ENCODE data around the gene DEFB128. TPM values are rescaled to one million over a fixed set of nuclear protein-coding genes. Genes with fewer than 3 reads are reported as not detected.

DEFB128 gene
- total RNA-seq, 1 experiment from 2014 or later: not detected

GRCh38 chr20:187733-188132 lies 1.8 kb downstream of the DEFB128 start:
- POLR2A ChIA-PET (ENCODE audit: low non-redundant PET): no interaction called here
- no peak for TF ChIP-seq EZH2 (IDR thresholded peaks at IDR 0.05; ENCODE audit: borderline replicate concordance, low read depth, low read length, poor library complexity, severe bottlenecking)
- TF ChIP-seq CTCF (conservative IDR thresholded peaks at IDR 0.05; ENCODE audit: low read depth, low read length): no peak
- CTCF ChIA-PET: no interaction called here

GRCh38 chr20:184288-184687 lies 5.2 kb downstream of the DEFB128 start:
- ChIA-PET POLR2A (ENCODE audit: low non-redundant PET) (no interaction called here), CTCF (no interaction called here)
- Histone ChIP-seq H3K9me3 (ENCODE audit: low read depth, low read length, poor library complexity, severe bottlenecking) (no peaks in the 10 kb centered on the region), H3K27me3 (replicated peaks; ENCODE audit: insufficient read depth, low read depth, low read length, poor library complexity) (peaks cover 39% of the 10 kb centered on the region), H3K36me3 (ENCODE audit: insufficient read depth, low read length, poor library complexity, severe bottlenecking) (no peaks in the 10 kb centered on the region), H3K27ac (ENCODE audit: low read depth, low read length, poor library complexity, severe bottlenecking) (no peak overlapping the region), H3K4me1 (ENCODE audit: insufficient read depth, low read length, poor library complexity, severe bottlenecking) (no peaks in the 10 kb centered on the region), H3K4me3 (ENCODE audit: low read depth, low read length, poor library complexity, severe bottlenecking) (no peak overlapping the region)
- no peak for DNase-seq (ENCODE audit: low spot score)
- intact Hi-C loops (cut with micrococcal nuclease; ENCODE audit: unreplicated experiment): no loop called here
- no TSS peak for BruUV-seq (replicated peaks)
- TF ChIP-seq CTCF (conservative IDR thresholded peaks at IDR 0.05; ENCODE audit: low read depth, low read length) (no peak), EZH2 (IDR thresholded peaks at IDR 0.05; ENCODE audit: borderline replicate concordance, low read depth, low read length, poor library complexity, severe bottlenecking) (no peak)

More at GRCh38 chr20:187733-188132, 1.8 kb downstream of the DEFB128 start:
- peaks cover 4% of the 10 kb centered on the region for H3K9me3 ChIP-seq (ENCODE audit: low read depth, low read length, poor library complexity, severe bottlenecking)
- intact Hi-C loops (cut with micrococcal nuclease; ENCODE audit: unreplicated experiment): no loop called here
- DNase-seq (ENCODE audit: low spot score): no peak
- peaks cover 28% of the 10 kb centered on the region for H3K27me3 ChIP-seq (replicated peaks; ENCODE audit: insufficient read depth, low read depth, low read length, poor library complexity)
- H3K36me3 ChIP-seq (ENCODE audit: insufficient read depth, low read length, poor library complexity, severe bottlenecking): no peaks in the 10 kb centered on the region
- H3K27ac ChIP-seq (ENCODE audit: low read depth, low read length, poor library complexity, severe bottlenecking): no peak overlapping the region
- H3K4me1 ChIP-seq (ENCODE audit: insufficient read depth, low read length, poor library complexity, severe bottlenecking): no peaks in the 10 kb centered on the region
- no peak overlapping the region for H3K4me3 ChIP-seq (ENCODE audit: low read depth, low read length, poor library complexity, severe bottlenecking)
- no TSS peak for BruUV-seq (replicated peaks)

- intact Hi-C loops (cut with micrococcal nuclease; ENCODE audit: unreplicated experiment): no loop called here
- TF ChIP-seq CTCF (conservative IDR thresholded peaks at IDR 0.05; ENCODE audit: low read depth, low read length): no peak
- H3K36me3 ChIP-seq (ENCODE audit: insufficient read depth, low read length, poor library complexity, severe bottlenecking): no peaks in the 10 kb centered on the region
- ChIA-PET CTCF (no interaction called here), POLR2A (ENCODE audit: low non-redundant PET) (no interaction called here)
- H3K4me3 ChIP-seq (ENCODE audit: low read depth, low read length, poor library complexity, severe bottlenecking): no peak overlapping the region
- no peak overlapping the region for H3K27ac ChIP-seq (ENCODE audit: low read depth, low read length, poor library complexity, severe bottlenecking)
- DNase-seq (ENCODE audit: low spot score): no peak
- H3K4me1 ChIP-seq (ENCODE audit: insufficient read depth, low read length, poor library complexity, severe bottlenecking): no peaks in the 10 kb centered on the region
- H3K27me3 ChIP-seq (replicated peaks; ENCODE audit: insufficient read depth, low read depth, low read length, poor library complexity): peaks cover 33% of the 10 kb centered on the region
- H3K9me3 ChIP-seq (ENCODE audit: low read depth, low read length, poor library complexity, severe bottlenecking): no peaks in the 10 kb centered on the region
- no TSS peak for BruUV-seq (replicated peaks)
Measured at GRCh38 chr20:168876-169275, 20.6 kb downstream of the DEFB128 start.

Measured in A673 (cell line).